HepG2 (cell line): ENCODE measurements around the gene TMED5. TPM values are rescaled to one million over a fixed set of nuclear protein-coding genes. Genes with fewer than 3 reads are reported as not detected.

Experiments
- BRF2 ChIP-seq: sonication (generic); formaldehyde crosslinking; IDR thresholded peaks from 2 replicates; pipeline ENCODE4 v1.8.1; 2022; ENCODE audit warnings: mild to moderate bottlenecking, missing genetic modification reagents
- CREB1 ChIP-seq, 2 experiments: fragments of 450-650 bp in 1 of 2; IDR thresholded peaks; 2 replicates each; pipeline ENCODE4 v1.6.1; 2016 to 2017; ENCODE audit warnings: control low read depth in 1 of 2, mild to moderate bottlenecking in 1 of 2, missing compliant biosample characterization in 1 of 2, missing genetic modification characterization in 1 of 2
- CSRNP2 ChIP-seq: sonication (generic); formaldehyde crosslinking; conservative IDR thresholded peaks from 2 replicates; pipeline ENCODE4 v1.8.0; 2022; ENCODE audit warnings: low read depth, missing genetic modification reagents
- DNMT1 ChIP-seq: sonication (generic); formaldehyde crosslinking; IDR thresholded peaks from 2 replicates; pipeline ENCODE4 v1.5.1; 2020; ENCODE audit warnings: mild to moderate bottlenecking, missing genetic modification reagents
- DR1 ChIP-seq: sonication (generic); formaldehyde crosslinking; IDR thresholded peaks from 2 replicates; pipeline ENCODE4 v1.8.0; 2021; ENCODE audit warnings: mild to moderate bottlenecking, missing genetic modification reagents, inconsistent platforms
- ESRRA ChIP-seq: sonication (generic); formaldehyde crosslinking; IDR thresholded peaks from 2 replicates; pipeline ENCODE4 v1.5.1; 2020; ENCODE audit warnings: mild to moderate bottlenecking, low read depth, missing genetic modification reagents
- GMEB1 ChIP-seq: sonication (generic); formaldehyde crosslinking; IDR thresholded peaks from 2 replicates; pipeline ENCODE4 v1.5.1; 2020; ENCODE audit warnings: missing genetic modification reagents, mild to moderate bottlenecking, borderline replicate concordance
- HCFC1 ChIP-seq: fragments of 150-350 bp; IDR thresholded peaks from 2 replicates; pipeline ENCODE4 v1.6.1; 2014; ENCODE audit warnings: low read depth, low read length
- HDAC2 ChIP-seq: sonication (generic); formaldehyde crosslinking; IDR thresholded peaks from 2 replicates; pipeline ENCODE4 v1.4.0; 2020; ENCODE audit warnings: missing genetic modification reagents
- JARID2 ChIP-seq: sonication (generic); formaldehyde crosslinking; IDR thresholded peaks from 2 replicates; pipeline ENCODE4 v1.8.1; 2023; ENCODE audit warnings: missing genetic modification reagents, inconsistent platforms; ENCODE audit not compliant: insufficient replicate concordance
- KLF12 ChIP-seq: sonication (generic); formaldehyde crosslinking; IDR thresholded peaks from 2 replicates; pipeline ENCODE4 v1.4.0; 2020; ENCODE audit warnings: missing genetic modification reagents, borderline replicate concordance
- MED8 ChIP-seq: sonication (generic); formaldehyde crosslinking; IDR thresholded peaks from 2 replicates; pipeline ENCODE4 v1.8.1; 2023; ENCODE audit warnings: mild to moderate bottlenecking, missing genetic modification reagents; ENCODE audit not compliant: insufficient replicate concordance
- MXD1 ChIP-seq: sonication (generic); formaldehyde crosslinking; IDR thresholded peaks from 2 replicates; pipeline ENCODE4 v1.4.0; 2020; ENCODE audit warnings: mild to moderate bottlenecking, missing genetic modification reagents
- RBAK ChIP-seq: sonication (generic); formaldehyde crosslinking; IDR thresholded peaks from 2 replicates; pipeline ENCODE4 v1.5.1; 2020; ENCODE audit warnings: mild to moderate bottlenecking, missing genetic modification reagents
- TEAD3 ChIP-seq: optimal IDR thresholded peaks from 2 replicates; pipeline ENCODE3; 2016; ENCODE audit warnings: borderline replicate concordance
- U2AF1 ChIP-seq: fragments of 200-400 bp; formaldehyde crosslinking; optimal IDR thresholded peaks from 2 replicates; pipeline ENCODE3; 2017; ENCODE audit warnings: mild to moderate bottlenecking, low read depth, low read length
- U2AF2 ChIP-seq: fragments of 200-400 bp; formaldehyde crosslinking; IDR thresholded peaks from 2 replicates; pipeline ENCODE4 v1.6.1; 2017; ENCODE audit warnings: low read depth, mild to moderate bottlenecking, low read length
- ZBTB1 ChIP-seq: sonication (generic); formaldehyde crosslinking; IDR thresholded peaks from 2 replicates; pipeline ENCODE4 v1.4.0; 2020; ENCODE audit warnings: missing genetic modification reagents, borderline replicate concordance
- ZBTB39 ChIP-seq: sonication (generic); formaldehyde crosslinking; IDR thresholded peaks from 2 replicates; pipeline ENCODE4 v1.5.0; 2020; ENCODE audit warnings: missing genetic modification reagents
- ZBTB43 ChIP-seq: sonication (generic); formaldehyde crosslinking; conservative IDR thresholded peaks from 2 replicates; pipeline ENCODE4 v1.4.0; 2020; ENCODE audit warnings: missing genetic modification reagents
- ZMYM4 ChIP-seq: sonication (generic); formaldehyde crosslinking; IDR thresholded peaks from 2 replicates; pipeline ENCODE4 v1.8.1; 2023; ENCODE audit warnings: mild to moderate bottlenecking, missing genetic modification reagents
- ZNF605 ChIP-seq: sonication (generic); formaldehyde crosslinking; IDR thresholded peaks from 2 replicates; pipeline ENCODE4 v1.8.0; 2022; ENCODE audit warnings: mild to moderate bottlenecking, missing genetic modification reagents
- ZNF768 ChIP-seq: sonication (generic); formaldehyde crosslinking; IDR thresholded peaks from 2 replicates; pipeline ENCODE4 v1.4.0; 2020; ENCODE audit warnings: missing genetic modification reagents
- polyA plus RNA-seq, 8 experiments: library from polyadenylated mRNA; depleted of rRNA in 3 of 8; stranded (reverse) in 7 of 8; unstranded in 1 of 8; fragments of >200 nt; fragmentation: Illumina TruSeq in 4 of 8; extraction: Trizol in 4 of 8; gene quantifications; 2 replicates each; pipeline versions ENCODE4 v1.2.1 to v1.2.3, GENCODE V29; 2011 to 2016; ENCODE audit warnings: low read depth in 4 of 8, missing spikeins in 1 of 8, mixed read lengths in 1 of 8; ENCODE audit not compliant: insufficient read depth in 1 of 8
- total RNA-seq, 5 experiments: library from RNA; depleted of rRNA; stranded (reverse); fragments of >200 nt; fragmentation: Illumina TruSeq; extraction: Trizol; gene quantifications; 2 replicates each; pipeline ENCODE4 v1.2.3, GENCODE V29; 2016; ENCODE audit warnings: low read depth in 1 of 5

The TMED5 gene
- total and polyA plus RNA-seq, 2 of the 13 experiments (the other 11 are each of a cell fraction or from before 2014, with no cell fraction given) = 58.1 to 99.0 TPM

GRCh38 chr1:93200714-93201113 is 20.5 kb upstream of the TMED5 start (continued):
- TF ChIP-seq MXD1 (CRISPR knock-in tag) (no peak), U2AF2 (no peak), DNMT1 (CRISPR knock-in tag) (no peak), HCFC1 (no peak), MED8 (CRISPR knock-in tag) (no peak), JARID2 (CRISPR knock-in tag) (no peak), ZNF605 (CRISPR knock-in tag) (no peak), KLF12 (CRISPR knock-in tag) (no peak), DR1 (CRISPR knock-in tag) (no peak), ZBTB43 (no peak), BRF2 (CRISPR knock-in tag) (no peak), U2AF1 (no peak), HDAC2 (CRISPR knock-in tag) (no peak; the same call in 1 of the 2 replicates), CREB1 (IDR thresholded peaks at IDR 0.05) (no peak), CREB1 (CRISPR knock-in tag; IDR thresholded peaks at IDR 0.05) (peak; percentile 62), GMEB1 (no peak), ZBTB39 (CRISPR knock-in tag) (no peak), ZMYM4 (peak; percentile 5; the same call in 1 of the 2 replicates), ESRRA (CRISPR knock-in tag) (no peak), RBAK (CRISPR knock-in tag) (no peak), CSRNP2 (no peak), TEAD3 (no peak), ZNF768 (CRISPR knock-in tag) (no peak), ZBTB1 (CRISPR knock-in tag) (no peak)
